GM21367 (cell line): ENCODE data around the gene CDK5RAP2.

ENCODE experiments used
- ATAC-seq: cut with Tn5 transposase; IDR thresholded peaks from one replicate; pipeline ENCODE4 v1.9.1; 2021; ENCODE audit not compliant: unreplicated experiment

Gene CDK5RAP2

DNA sequence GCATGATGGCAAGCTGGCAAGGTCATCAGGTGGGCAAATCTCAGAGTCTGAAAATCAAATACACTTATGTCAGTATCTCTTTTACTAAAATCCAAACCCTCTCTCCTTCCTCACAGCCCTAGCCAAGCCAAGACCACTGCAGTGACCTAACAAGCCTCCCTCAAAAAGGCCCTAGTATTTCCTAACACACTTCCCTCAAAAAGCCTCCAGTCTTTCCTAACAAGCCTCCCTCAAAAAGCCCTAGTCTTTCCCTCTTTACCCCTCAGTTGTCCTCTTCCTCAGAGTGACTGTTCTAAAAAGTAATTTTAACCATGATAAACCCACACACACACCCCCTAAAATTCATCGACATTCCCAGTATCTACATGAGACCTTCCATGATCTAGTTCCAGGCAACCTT, 140.0 kb downstream of the CDK5RAP2 start:
- no peak for ATAC-seq

- no peak for ATAC-seq
These were observed 141.0 kb downstream of the CDK5RAP2 start for GRCh38 chr9:120438836-120439546.

DNA sequence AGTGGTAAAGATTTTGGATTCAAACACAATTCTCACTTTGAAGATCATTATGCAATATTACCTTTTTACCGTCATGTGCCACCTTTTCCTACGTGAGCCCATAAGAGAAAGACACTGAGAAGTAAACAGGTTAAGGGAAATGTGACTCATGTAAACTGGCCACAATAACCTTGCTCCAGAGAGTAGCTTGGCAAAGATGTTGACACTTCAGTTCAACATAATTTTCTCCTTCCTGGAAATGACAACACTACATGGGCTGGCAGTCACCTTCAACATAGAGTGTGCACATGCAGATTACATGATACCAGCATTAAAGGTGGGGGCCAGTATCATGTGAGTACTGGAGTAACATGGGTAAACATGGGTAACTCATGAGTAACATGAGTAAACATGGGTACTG, 141.9 kb downstream of the CDK5RAP2 start:
- no peak for ATAC-seq

- no peak for ATAC-seq
These were observed 142.9 kb downstream of the CDK5RAP2 start for GRCh38 chr9:120436983-120437475.

DNA sequence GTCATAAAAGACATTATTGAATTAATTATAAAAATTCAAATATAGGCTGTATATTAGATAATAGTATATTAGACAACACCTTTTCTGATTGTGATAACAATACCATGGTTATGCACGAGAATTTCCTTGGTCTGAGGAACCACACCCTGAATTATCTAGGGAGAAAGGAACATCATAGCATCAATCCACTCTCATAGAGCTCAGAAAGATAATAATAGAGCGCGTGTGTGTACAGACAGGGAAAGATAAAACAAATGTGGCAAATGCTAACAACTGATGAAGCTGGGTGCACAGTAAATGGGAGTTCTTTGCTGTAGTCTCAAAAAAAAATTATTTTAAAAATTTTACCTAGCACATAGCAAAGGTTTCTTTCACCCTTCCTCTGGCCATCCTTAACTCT, 143.5 kb downstream of the CDK5RAP2 start:
- ATAC-seq = no peak

- ATAC-seq = no peak
These were observed 144.9 kb downstream of the CDK5RAP2 start for GRCh38 chr9:120435091-120435490.

DNA sequence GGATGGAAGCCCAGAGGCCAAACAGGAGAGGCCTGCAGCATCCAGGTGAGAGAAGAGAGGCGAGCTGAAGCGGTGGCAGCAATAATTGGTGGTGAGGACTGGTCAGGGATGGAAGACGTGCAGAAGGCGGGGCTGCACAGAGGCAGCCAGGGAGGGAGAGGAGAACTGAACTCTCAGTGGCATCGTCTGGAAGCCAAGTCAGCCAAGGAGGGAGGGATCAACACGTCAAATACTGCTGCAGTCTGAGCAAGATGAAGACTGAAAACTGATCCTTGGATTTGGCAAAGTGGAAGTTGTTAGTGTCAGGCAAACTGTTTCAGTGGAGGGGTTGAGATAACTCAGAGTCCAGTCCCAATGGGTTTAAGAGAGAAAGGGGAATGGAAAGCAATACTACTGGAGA, 145.4 kb downstream of the CDK5RAP2 start:
- ATAC-seq = no peak

DNA sequence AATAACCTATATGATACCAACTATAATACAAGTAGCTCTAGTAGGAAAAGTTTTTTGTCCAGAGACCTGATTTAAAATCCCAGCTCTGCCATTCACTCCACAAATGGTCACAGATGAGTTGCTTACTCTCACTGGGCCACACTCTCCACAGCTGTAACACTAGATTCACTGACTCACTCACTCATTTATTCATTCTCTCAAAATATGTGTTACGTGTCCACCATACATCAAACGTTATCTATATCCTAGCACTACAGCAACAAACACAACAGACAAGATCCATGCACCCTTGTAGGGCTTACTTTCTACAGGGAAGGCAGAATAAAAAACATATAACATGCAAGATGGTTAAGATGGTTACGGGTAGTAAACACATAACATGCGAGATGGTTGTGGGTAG, 146.3 kb downstream of the CDK5RAP2 start:
- ATAC-seq = no peak

- no peak for ATAC-seq
These were observed 147.4 kb downstream of the CDK5RAP2 start for GRCh38 chr9:120432600-120432999.

DNA sequence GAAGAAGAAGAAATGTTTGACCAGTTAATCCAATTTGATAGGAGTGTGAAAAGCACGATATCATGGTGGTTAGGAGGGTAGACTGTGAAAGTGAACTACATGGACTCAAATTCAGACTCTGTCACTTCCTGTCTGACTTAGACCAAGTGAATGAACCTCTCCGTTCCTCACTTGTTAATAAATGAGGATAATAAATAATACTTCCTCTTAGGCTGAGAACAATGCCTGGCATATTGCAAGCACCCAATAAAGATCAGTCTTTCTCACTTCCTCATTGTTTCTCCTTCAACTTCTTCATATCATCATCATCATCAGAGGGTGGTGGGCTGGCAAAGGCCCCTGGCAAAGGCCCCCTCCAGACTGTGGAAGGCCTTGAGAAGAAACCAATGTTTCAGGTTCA, 148.7 kb downstream of the CDK5RAP2 start:
- no peak for ATAC-seq

GRCh38 chr9:120424248-120424647, 155.7 kb downstream of the CDK5RAP2 start:
- ATAC-seq = no peak

GRCh38 chr9:120423812-120424211, 156.2 kb downstream of the CDK5RAP2 start:
- ATAC-seq = no peak

- no peak for ATAC-seq
These were observed 158.0 kb downstream of the CDK5RAP2 start for GRCh38 chr9:120421977-120422376.

DNA sequence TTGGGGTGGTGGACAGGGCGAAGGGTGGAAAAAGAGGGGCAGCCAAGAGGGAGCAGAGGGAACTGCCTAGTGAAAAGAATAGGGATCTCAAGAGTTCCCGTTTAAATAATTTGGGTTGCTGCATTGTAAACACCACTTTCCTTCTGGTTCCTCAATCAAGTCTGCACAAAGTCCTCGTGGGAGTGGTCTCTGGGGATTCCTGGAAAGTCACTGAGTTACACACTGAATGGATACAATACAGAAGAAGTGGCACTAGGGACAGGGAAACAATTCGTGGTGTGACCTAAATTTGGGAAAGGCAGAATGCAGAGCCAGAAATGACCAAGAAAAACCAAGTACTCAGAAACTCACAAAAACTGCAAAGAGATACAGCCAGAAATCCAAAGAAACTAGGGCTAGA, 161.7 kb downstream of the CDK5RAP2 start:
- ATAC-seq = no peak

GRCh38 chr9:120416781-120417427, 163.1 kb downstream of the CDK5RAP2 start:
- no peak for ATAC-seq

GRCh38 chr9:120413121-120414048, 166.6 kb downstream of the CDK5RAP2 start:
- no peak for ATAC-seq

DNA sequence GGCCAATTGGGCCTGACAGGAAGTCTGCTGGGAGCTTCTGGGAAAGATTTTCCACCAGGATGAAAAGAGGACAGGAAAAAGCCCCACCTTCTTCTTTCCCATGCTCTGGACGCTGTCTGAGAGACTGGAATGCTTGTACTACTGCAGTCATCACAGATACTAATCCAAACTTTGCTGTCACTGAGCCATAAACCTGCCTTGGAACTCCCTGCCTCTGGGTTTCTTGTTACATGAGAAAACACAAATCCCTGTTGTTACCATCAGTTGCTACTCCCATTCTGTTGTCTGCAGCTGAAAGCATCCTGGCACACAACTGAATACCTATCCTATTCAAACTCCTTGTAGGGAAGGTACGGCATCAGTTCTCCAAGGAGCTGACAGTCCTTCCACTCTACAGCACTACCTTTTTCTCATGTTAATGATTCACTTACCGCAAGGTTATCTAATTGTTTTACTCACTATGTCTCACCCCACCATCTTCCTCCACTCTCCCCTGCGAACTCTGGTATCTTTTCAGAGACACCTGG, 167.5 kb downstream of the CDK5RAP2 start:
- ATAC-seq = no peak

DNA sequence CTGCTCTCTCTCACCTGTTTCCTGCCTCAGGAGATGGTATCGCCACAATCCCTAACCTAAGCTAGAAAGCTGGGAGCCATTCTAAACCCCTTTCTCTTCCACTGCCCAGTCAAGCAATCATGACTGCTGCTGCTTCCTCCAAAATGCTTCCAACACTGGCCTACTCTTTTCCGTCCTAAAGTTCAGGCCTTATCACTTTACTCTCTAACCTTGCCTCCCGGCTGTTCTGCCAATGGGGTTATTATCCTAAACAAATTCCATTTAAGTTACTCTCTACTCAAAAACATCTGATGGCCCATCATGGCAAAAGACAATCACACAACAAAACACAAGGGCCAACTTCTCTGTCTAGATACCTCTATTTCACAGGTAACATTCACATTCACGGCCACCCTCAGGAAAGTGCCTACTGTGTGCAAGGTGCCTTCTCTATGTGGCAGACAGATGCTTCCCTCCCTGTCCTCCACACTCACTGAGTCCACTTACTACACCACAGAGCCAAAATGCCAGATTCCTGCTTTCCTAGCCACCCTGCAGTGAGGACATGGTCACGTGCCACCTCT, 168.0 kb downstream of the CDK5RAP2 start:
- no peak for ATAC-seq

- ATAC-seq = no peak
These were observed 169.0 kb downstream of the CDK5RAP2 start for GRCh38 chr9:120410925-120411501.

GRCh38 chr9:120408680-120409258, 171.2 kb downstream of the CDK5RAP2 start:
- no peak for ATAC-seq
